Spleen (tissue), 11 donors: ENCODE results near the gene ASIP. TPM values are rescaled to one million over a fixed set of nuclear protein-coding genes. Genes with fewer than 3 reads are reported as not detected.
A peak's percentile ranks its signal among the peaks of the same experiment; 100 is the strongest.

Experiments
- DNase-seq: peaks from one replicate; pipeline ENCODE4 v3.0.0-alpha.2; 2020
- H3K27ac ChIP-seq, 8 donors: fragments of 200-600 bp; sonication (generic) in 7 of 8; 1 replicate in 4 of 8; 2 replicates in 4 of 8; pipeline versions ENCODE4 v1.5.0 to v1.8.0; 2016 to 2021; ENCODE audit warnings: inconsistent platforms in 4 of 8, mild to moderate bottlenecking in 4 of 8, moderate library complexity in 1 of 8
- H3K27me3 ChIP-seq, 7 donors: fragments of 200-600 bp; sonication (generic) in 6 of 7; replicated peaks in 1 of 7; 1 replicate in 4 of 7; 2 replicates in 3 of 7; pipeline versions ENCODE4 v1.5.0 to v1.8.0; 2016 to 2021; ENCODE audit warnings: inconsistent platforms in 3 of 7, mild to moderate bottlenecking in 1 of 7
- H3K36me3 ChIP-seq, 6 donors: fragments of 200-600 bp; sonication (generic) in 5 of 6; 1 replicate in 4 of 6; 2 replicates in 2 of 6; pipeline versions ENCODE4 v1.5.0 to v1.8.0; 2016 to 2021; ENCODE audit warnings: inconsistent platforms in 2 of 6
- H3K4me1 ChIP-seq, 6 donors: fragments of 200-600 bp; sonication (generic) in 5 of 6; 1 replicate in 3 of 6; 2 replicates in 3 of 6; pipeline versions ENCODE4 v1.5.0 to v1.8.0; 2016 to 2021; ENCODE audit warnings: inconsistent platforms in 3 of 6
- H3K4me3 ChIP-seq, 8 donors: fragments of 200-600 bp; sonication (generic) in 7 of 8; 1 replicate in 4 of 8; 2 replicates in 4 of 8; pipeline versions ENCODE4 v1.5.0 to v1.8.0; 2016 to 2021; ENCODE audit warnings: inconsistent platforms in 4 of 8, mild to moderate bottlenecking in 4 of 8, moderate library complexity in 2 of 8
- H3K9me3 ChIP-seq, 8 donors: fragments of 200-600 bp; sonication (generic) in 7 of 8; 1 replicate in 4 of 8; 2 replicates in 4 of 8; pipeline versions ENCODE4 v1.5.0 to v1.8.0; 2016 to 2021; ENCODE audit warnings: inconsistent platforms in 4 of 8
- CTCF ChIP-seq, 11 experiments: fragments of 200-600 bp in 7 of 11; fragments of 450-650 bp in 4 of 11; sonication (generic) in 4 of 11; IDR thresholded peaks in 8 of 11; conservative IDR thresholded peaks in 3 of 11; 1 replicate in 7 of 11; 2 replicates in 4 of 11; pipeline versions ENCODE4 v1.4.0 to v1.8.0; 2016 to 2021; ENCODE audit warnings: antibody characterized with exemption in 11 of 11, inconsistent platforms in 4 of 11, mild to moderate bottlenecking in 1 of 11
- POLR2A ChIP-seq, 3 donors: fragments of 450-650 bp; IDR thresholded peaks; one replicate each; pipeline ENCODE4 v1.5.1; 2017; ENCODE audit warnings: antibody characterized with exemption in 3 of 3, mild to moderate bottlenecking in 1 of 3
- POLR2AphosphoS5 ChIP-seq, 3 donors: sonication (generic); formaldehyde crosslinking; IDR thresholded peaks; one replicate each; pipeline ENCODE4 v1.5.1; 2017; ENCODE audit warnings: antibody characterized with exemption in 3 of 3
- whole genome bisulfite sequencing, 5 donors: extraction: QIAGEN DNeasy Blood & Tissue Kit in 3 of 5; methylation state at CpG; one replicate each; pipeline versions ENCODE4 v1.1.5 to v1.1.7; 2013 to 2018; 5-methylcytosine and 5-hydroxymethylcytosine counted together
- intact Hi-C: fragments of 100-400 bp; cut with DNase I; formaldehyde crosslinking; loops from one replicate; pipeline ENCODE4 v1.15.0; 2023; ENCODE audit warnings: low total_unique reads
- polyA plus RNA-seq, 3 donors: library from polyadenylated mRNA; stranded (reverse); fragments of 200-250 nt; gene quantifications; one replicate each; pipeline ENCODE4 v1.2.1, GENCODE V29; 2013
- total RNA-seq, 7 donors: library from RNA; depleted of rRNA in 3 of 7; stranded (reverse); fragments of >200 nt in 3 of 7; fragmentation: NEBNext Ultra II Directional in 4 of 7; extraction: Animal tissue kit (Norgen Biotek cat#: 25700) in 4 of 7; gene quantifications; one replicate each; pipeline versions ENCODE4 v1.1.0 to v1.2.1, GENCODE V29; 2016 to 2021
- donor health status: healthy with polysubstance abuse.
- donor health status: DM: no; HTN: no; CAD: no; lungs with moderate emphysema.
- donor health status: DM: no; HTN: no; CAD: no.
- donor health status: Bipolar disorder and iron deficiency.
- donor health status: healthy.
- donor health status: DM: no; HTN: no; CAD: no.
- donor health status: DM: yes; HTN: yes; CAD: no.

Gene ASIP
- total and polyA plus RNA-seq, 10 donors: 0.63 to 2.7 (median 1.7) TPM; not detected in 7

- TF ChIP-seq CTCF (IDR thresholded peaks at IDR 0.05 in 8 of 11, conservative IDR thresholded peaks at IDR 0.05 in 3 of 11): peak; percentile 98 to 100 (median 99)
- no peak for TF ChIP-seq POLR2A (IDR thresholded peaks at IDR 0.05)
- peak; percentile 69 to 84 (median 74) for TF ChIP-seq POLR2AphosphoS5 (IDR thresholded peaks at IDR 0.05)
- Histone ChIP-seq H3K36me3 (no peaks in the 10 kb centered on the region), H3K4me1 (peaks cover 9 to 22% (median 19%) of the 10 kb centered on the region in 6 donors), H3K4me3 (peak overlapping the region in 4 of 8 donors; percentile 7 to 54 (median 14)), H3K27ac (no peak overlapping the region), H3K9me3 (no peaks in the 10 kb centered on the region), H3K27me3 (peaks cover 0 to 22% (median 14%) of the 10 kb centered on the region in 7 donors)
- 9 to 13% (median 11%) methylated on average over 11 to 14 of the region's 14 CpGs for WGBS, 5 donors
- DNase-seq: peak; percentile 95
- intact Hi-C loops: loop anchor here (5.0 to 10.0 kb wide), 4 partner anchors 160 to 452 kb away; no protein-coding TSS in a partner anchor
Observed at GRCh38 chr20:34312544-34313217, 71.5 kb downstream of the ASIP start.

- DNase-seq: no peak
- no peaks in the 10 kb centered on the region for H3K36me3 ChIP-seq
- H3K9me3 ChIP-seq: no peaks in the 10 kb centered on the region
- peaks cover 0 to 22% (median 14%) of the 10 kb centered on the region in 7 donors for H3K27me3 ChIP-seq
- intact Hi-C loops: loop anchor here (10.0 kb wide), 1 partner anchor 450 kb away; no protein-coding TSS in a partner anchor
- H3K27ac ChIP-seq: no peak overlapping the region
- WGBS, 5 donors: 81 to 92% (median 83%) methylated on average over 3 of the region's 3 CpGs
- H3K4me3 ChIP-seq: no peak overlapping the region
- H3K4me1 ChIP-seq: peaks cover 9 to 22% (median 19%) of the 10 kb centered on the region in 6 donors
- no peak for TF ChIP-seq POLR2AphosphoS5 (IDR thresholded peaks at IDR 0.05)
- no peak for TF ChIP-seq CTCF (IDR thresholded peaks at IDR 0.05 in 8 of 11, conservative IDR thresholded peaks at IDR 0.05 in 3 of 11)
- TF ChIP-seq POLR2A (IDR thresholded peaks at IDR 0.05): no peak
Observed at GRCh38 chr20:34315236-34315635, 74.0 kb downstream of the ASIP start.

GRCh38 chr20:34316196-34316814 lies 75.1 kb downstream of the ASIP start:
- intact Hi-C loops: loop anchor here (10.0 kb wide), 1 partner anchor 448 kb away; no protein-coding TSS in a partner anchor
- no peaks in the 10 kb centered on the region for H3K36me3 ChIP-seq
- DNase-seq: no peak

More at GRCh38 chr20:34316196-34316814, 75.1 kb downstream of the ASIP start:
- peaks cover 0 to 14% (median 12%) of the 10 kb centered on the region in 7 donors for H3K27me3 ChIP-seq
- TF ChIP-seq POLR2A (IDR thresholded peaks at IDR 0.05): no peak
- no peak for TF ChIP-seq POLR2AphosphoS5 (IDR thresholded peaks at IDR 0.05)
- TF ChIP-seq CTCF (IDR thresholded peaks at IDR 0.05 in 8 of 11, conservative IDR thresholded peaks at IDR 0.05 in 3 of 11): no peak
- peaks cover 9 to 18% (median 16%) of the 10 kb centered on the region in 6 donors for H3K4me1 ChIP-seq
- H3K9me3 ChIP-seq: no peaks in the 10 kb centered on the region
- H3K4me3 ChIP-seq: no peak overlapping the region
- 93 to 94% (median 94%) methylated on average over 6 of the region's 6 CpGs for WGBS, 5 donors
- H3K27ac ChIP-seq: no peak overlapping the region

Other genes with a start within 250 kb of the ASIP start
- gene RALY, start 247.5 kb upstream of the ASIP start, total RNA-seq: 100 to 1,000 TPM in 2 of 7 donors, 10 to 100 TPM in 5; 72.9 to 107 (median 99.5) TPM
- 100 to 1,000 TPM in 2 of 3 donors, 10 to 100 TPM in 1; 91.4 to 133 (median 120) TPM for gene RALY, start 247.5 kb upstream of the ASIP start, polyA plus RNA-seq
- gene EIF2S2, start 129.2 kb upstream of the ASIP start, total RNA-seq: 10 to 100 TPM; 34.8 to 45.3 (median 39.9) TPM
- gene EIF2S2, start 129.2 kb upstream of the ASIP start, polyA plus RNA-seq: 10 to 100 TPM; 30.0 to 40.9 (median 37.1) TPM
- gene AHCY, start 61.9 kb downstream of the ASIP start, total RNA-seq: 10 to 100 TPM; 35.0 to 56.0 (median 46.3) TPM
- 10 to 100 TPM; 45.9 to 67.1 (median 55.2) TPM for gene AHCY, start 61.9 kb downstream of the ASIP start, polyA plus RNA-seq
- 10 to 100 TPM; 56.1 to 72.7 (median 65.7) TPM for gene ITCH, start 121.8 kb downstream of the ASIP start, total RNA-seq
- gene ITCH, start 121.8 kb downstream of the ASIP start, polyA plus RNA-seq: 10 to 100 TPM in 1 of 3 donors, 1 to 10 TPM in 2; 6.9 to 12.2 (median 8.0) TPM